Ishikawa (cell line): ENCODE measurements around the gene VEPH1.

Experiments
- EP300 ChIP-seq: IDR thresholded peaks from 2 replicates; pipeline ENCODE4 v1.6.1; 2012; ENCODE audit warnings: borderline replicate concordance
- MAX ChIP-seq: IDR thresholded peaks from 2 replicates; pipeline ENCODE4 v1.6.1; 2012
- TAF1 ChIP-seq: IDR thresholded peaks from 2 replicates; pipeline ENCODE4 v1.6.1; 2012; ENCODE audit warnings: low read depth, mild to moderate bottlenecking
- TEAD4 ChIP-seq: IDR thresholded peaks from 2 replicates; pipeline ENCODE4 v1.6.1; 2012
- TF ChIP-seq, protein P1 (sequence below): IDR thresholded peaks from 2 replicates; pipeline ENCODE4 v1.6.1; 2012; ENCODE audit warnings: low read depth, mild to moderate bottlenecking

DNA sequence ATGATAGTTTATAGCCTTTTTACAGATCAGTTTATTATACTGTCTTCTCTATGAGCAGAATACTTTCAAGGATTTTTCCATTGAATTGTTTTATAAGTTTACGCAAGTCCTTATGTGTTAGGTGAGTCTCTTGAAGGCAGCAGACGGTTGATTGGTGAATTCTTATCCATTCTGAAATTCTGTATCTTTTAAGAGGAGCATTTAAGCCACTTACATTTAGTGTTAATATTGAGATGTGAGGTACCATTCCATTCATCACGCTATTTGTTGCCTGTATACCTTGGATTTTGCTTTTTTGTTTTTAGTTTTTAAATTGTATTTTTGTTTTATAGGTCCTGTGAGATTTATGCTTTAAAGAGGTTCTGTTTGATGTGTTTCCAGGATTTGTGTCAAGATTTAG is 32.5 kb upstream of the VEPH1 start:
- TF ChIP-seq MAX = no peak
- TF ChIP-seq EP300 = no peak
- TF ChIP-seq, protein P1, sequence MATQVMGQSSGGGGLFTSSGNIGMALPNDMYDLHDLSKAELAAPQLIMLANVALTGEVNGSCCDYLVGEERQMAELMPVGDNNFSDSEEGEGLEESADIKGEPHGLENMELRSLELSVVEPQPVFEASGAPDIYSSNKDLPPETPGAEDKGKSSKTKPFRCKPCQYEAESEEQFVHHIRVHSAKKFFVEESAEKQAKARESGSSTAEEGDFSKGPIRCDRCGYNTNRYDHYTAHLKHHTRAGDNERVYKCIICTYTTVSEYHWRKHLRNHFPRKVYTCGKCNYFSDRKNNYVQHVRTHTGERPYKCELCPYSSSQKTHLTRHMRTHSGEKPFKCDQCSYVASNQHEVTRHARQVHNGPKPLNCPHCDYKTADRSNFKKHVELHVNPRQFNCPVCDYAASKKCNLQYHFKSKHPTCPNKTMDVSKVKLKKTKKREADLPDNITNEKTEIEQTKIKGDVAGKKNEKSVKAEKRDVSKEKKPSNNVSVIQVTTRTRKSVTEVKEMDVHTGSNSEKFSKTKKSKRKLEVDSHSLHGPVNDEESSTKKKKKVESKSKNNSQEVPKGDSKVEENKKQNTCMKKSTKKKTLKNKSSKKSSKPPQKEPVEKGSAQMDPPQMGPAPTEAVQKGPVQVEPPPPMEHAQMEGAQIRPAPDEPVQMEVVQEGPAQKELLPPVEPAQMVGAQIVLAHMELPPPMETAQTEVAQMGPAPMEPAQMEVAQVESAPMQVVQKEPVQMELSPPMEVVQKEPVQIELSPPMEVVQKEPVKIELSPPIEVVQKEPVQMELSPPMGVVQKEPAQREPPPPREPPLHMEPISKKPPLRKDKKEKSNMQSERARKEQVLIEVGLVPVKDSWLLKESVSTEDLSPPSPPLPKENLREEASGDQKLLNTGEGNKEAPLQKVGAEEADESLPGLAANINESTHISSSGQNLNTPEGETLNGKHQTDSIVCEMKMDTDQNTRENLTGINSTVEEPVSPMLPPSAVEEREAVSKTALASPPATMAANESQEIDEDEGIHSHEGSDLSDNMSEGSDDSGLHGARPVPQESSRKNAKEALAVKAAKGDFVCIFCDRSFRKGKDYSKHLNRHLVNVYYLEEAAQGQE = no peak
- no peak for TF ChIP-seq TAF1
- no peak for TF ChIP-seq TEAD4
